HG02642 (cell line): ENCODE measurements around the gene APLF.
"Not testable (repeated sequence)": the region's sequence is repeated elsewhere in the genome, so short reads cannot be mapped to it uniquely, and the experiment has no call there.

Source experiments
- ATAC-seq: cut with Tn5 transposase; IDR thresholded peaks from one replicate; pipeline ENCODE4 v1.9.1; 2021; ENCODE audit warnings: mild to moderate bottlenecking; ENCODE audit not compliant: unreplicated experiment, poor library complexity

Gene APLF

GRCh38 chr2:68438455-68439303 lies 28.7 kb upstream of the APLF start:
- no peak for ATAC-seq

GRCh38 chr2:68441179-68441993 lies 26.0 kb upstream of the APLF start:
- peak; percentile 96 for ATAC-seq

- no peak for ATAC-seq
Observed at GRCh38 chr2:68441994-68442322, 25.4 kb upstream of the APLF start.

- not testable (repeated sequence) for ATAC-seq
Observed at GRCh38 chr2:68446425-68446824, 21.0 kb upstream of the APLF start.

GRCh38 chr2:68447118-68447517 lies 20.3 kb upstream of the APLF start:
- no peak for ATAC-seq

GRCh38 chr2:68448671-68449653 lies 18.4 kb upstream of the APLF start:
- ATAC-seq: no peak

GRCh38 chr2:68452158-68452900 lies 15.1 kb upstream of the APLF start:
- ATAC-seq: no peak

- no peak for ATAC-seq
Observed at GRCh38 chr2:68453761-68454360, 13.5 kb upstream of the APLF start.

GRCh38 chr2:68454719-68455118 lies 12.7 kb upstream of the APLF start:
- no peak for ATAC-seq

GRCh38 chr2:68456198-68456597 lies 11.2 kb upstream of the APLF start:
- ATAC-seq: no peak

- no peak for ATAC-seq
Observed at GRCh38 chr2:68458981-68459380, 8.4 kb upstream of the APLF start.

- ATAC-seq: no peak
Observed at GRCh38 chr2:68463287-68463877, 4.0 kb upstream of the APLF start.

GRCh38 chr2:68464651-68465050 lies 2.7 kb upstream of the APLF start:
- no peak for ATAC-seq

- ATAC-seq: no peak
Observed at GRCh38 chr2:68465081-68465916, 2.1 kb upstream of the APLF start.

GRCh38 chr2:68466361-68466777 lies 1.0 kb upstream of the APLF start:
- no peak for ATAC-seq

GRCh38 chr2:68466778-68467076 lies 658 bp upstream of the APLF start:
- ATAC-seq: peak; percentile 38

- ATAC-seq: no peak
Observed at GRCh38 chr2:68468801-68469200, 1.4 kb downstream of the APLF start.

- no peak for ATAC-seq
Observed at GRCh38 chr2:68469935-68470334, 2.5 kb downstream of the APLF start.
